Adrenal gland (tissue), 12 donors: ENCODE measurements around the gene CYP19A1. TPM values are rescaled to one million over a fixed set of nuclear protein-coding genes. Genes with fewer than 3 reads are reported as not detected.

Source experiments
- DNase-seq, 7 donors: peaks; one replicate each; pipeline ENCODE4 v3.0.0-alpha.2; 2019 to 2020
- H3K27ac ChIP-seq, 5 donors: fragments of 200-600 bp; sonication (generic) in 4 of 5; 1 replicate in 3 of 5; 2 replicates in 2 of 5; pipeline versions ENCODE4 v1.5.1 to v1.8.0; 2016 to 2020; ENCODE audit warnings: mild to moderate bottlenecking in 1 of 5
- H3K27me3 ChIP-seq: fragments of 200-600 bp; 2 replicates; pipeline ENCODE4 v1.8.0; 2021
- H3K36me3 ChIP-seq, 2 donors: fragments of 200-600 bp; replicated peaks in 1 of 2; 1 replicate in 1 of 2; 2 replicates in 1 of 2; pipeline versions ENCODE4 v1.5.1 to v1.8.0; 2018 to 2022
- H3K4me1 ChIP-seq, 2 donors: fragments of 200-600 bp; replicated peaks in 1 of 2; 1 replicate in 1 of 2; 2 replicates in 1 of 2; pipeline versions ENCODE4 v1.5.1 to v1.8.0; 2018 to 2021
- H3K4me3 ChIP-seq, 4 donors: fragments of 200-600 bp; sonication (generic) in 3 of 4; one replicate each; pipeline ENCODE4 v1.5.1; 2016 to 2018
- H3K9me3 ChIP-seq, 3 donors: fragments of 200-600 bp; sonication (generic) in 1 of 3; replicated peaks in 1 of 3; 1 replicate in 2 of 3; 2 replicates in 1 of 3; pipeline versions ENCODE4 v1.5.1 to v1.8.0; 2016 to 2021
- POLR2A ChIP-seq, 2 donors: fragments of 450-650 bp; IDR thresholded peaks; one replicate each; pipeline ENCODE4 v1.6.1; 2017; ENCODE audit warnings: antibody characterized with exemption in 2 of 2, mild to moderate bottlenecking in 2 of 2, moderate library complexity in 1 of 2
- WGBS, 4 donors: extraction: QIAGEN DNeasy Blood & Tissue Kit in 2 of 4; methylation state at CpG; one replicate each; pipeline versions ENCODE4 v1.1.5 to v1.1.7; 2013 to 2017; 5-methylcytosine and 5-hydroxymethylcytosine counted together
- intact Hi-C, 2 donors: fragments of 100-400 bp; cut with DNase I; formaldehyde crosslinking; loops; one replicate each; pipeline versions ENCODE4 v1.14.1 to v1.15.0; 2022 to 2023
- polyA plus RNA-seq, 3 donors: library from polyadenylated mRNA; stranded (reverse); fragments of 200-250 nt in 2 of 3; fragments of 350-450 nt in 1 of 3; fragmentation: Illumina TruSeq in 1 of 3; extraction: RNeasy Lipid Tissue Mini Kit (QIAGEN cat#74804) in 1 of 3; gene quantifications; one replicate each; pipeline ENCODE4 v1.2.3, GENCODE V29; 2013 to 2014
- total RNA-seq, 9 donors: library from RNA; depleted of rRNA in 4 of 9; stranded (reverse); fragments of >200 nt in 4 of 9; fragments of 120-200 nt in 1 of 9; fragmentation: NEBNext Ultra II Directional in 1 of 9; extraction: Animal tissue kit (Norgen Biotek cat#: 25700) in 1 of 9; gene quantifications; one replicate each; pipeline versions ENCODE4 v1.1.0 to v1.2.4, GENCODE V29; 2013 to 2023
- TF ChIP-seq, protein P1 (sequence below), 6 experiments: fragments of 450-650 bp in 4 of 6; fragments of 200-600 bp in 2 of 6; sonication (generic) in 1 of 6; IDR thresholded peaks; 1 replicate in 5 of 6; 2 replicates in 1 of 6; pipeline versions ENCODE4 v1.5.1 to v1.8.0; 2016 to 2021; ENCODE audit warnings: antibody characterized with exemption in 6 of 6, mild to moderate bottlenecking in 2 of 6, moderate library complexity in 1 of 6
- donor health status: healthy with polysubstance abuse.
- donor health status: Bipolar disorder and iron deficiency.
- donor health status: DM: yes; HTN: yes; CAD: no.
- donor health status: DM: no; HTN: no; CAD: no.
- donor health status: DM: no; HTN: no; CAD: no.
- donor health status: DM: yes; HTN: yes; CAD: no.

The CYP19A1 gene
- total and polyA plus RNA-seq, 12 donors = 0.41 to 21.6 (median 1.3) TPM

- no peaks in the 10 kb centered on the region for H3K4me1 ChIP-seq
- no peak for TF ChIP-seq POLR2A (IDR thresholded peaks at IDR 0.05)
- TF ChIP-seq, protein P1, sequence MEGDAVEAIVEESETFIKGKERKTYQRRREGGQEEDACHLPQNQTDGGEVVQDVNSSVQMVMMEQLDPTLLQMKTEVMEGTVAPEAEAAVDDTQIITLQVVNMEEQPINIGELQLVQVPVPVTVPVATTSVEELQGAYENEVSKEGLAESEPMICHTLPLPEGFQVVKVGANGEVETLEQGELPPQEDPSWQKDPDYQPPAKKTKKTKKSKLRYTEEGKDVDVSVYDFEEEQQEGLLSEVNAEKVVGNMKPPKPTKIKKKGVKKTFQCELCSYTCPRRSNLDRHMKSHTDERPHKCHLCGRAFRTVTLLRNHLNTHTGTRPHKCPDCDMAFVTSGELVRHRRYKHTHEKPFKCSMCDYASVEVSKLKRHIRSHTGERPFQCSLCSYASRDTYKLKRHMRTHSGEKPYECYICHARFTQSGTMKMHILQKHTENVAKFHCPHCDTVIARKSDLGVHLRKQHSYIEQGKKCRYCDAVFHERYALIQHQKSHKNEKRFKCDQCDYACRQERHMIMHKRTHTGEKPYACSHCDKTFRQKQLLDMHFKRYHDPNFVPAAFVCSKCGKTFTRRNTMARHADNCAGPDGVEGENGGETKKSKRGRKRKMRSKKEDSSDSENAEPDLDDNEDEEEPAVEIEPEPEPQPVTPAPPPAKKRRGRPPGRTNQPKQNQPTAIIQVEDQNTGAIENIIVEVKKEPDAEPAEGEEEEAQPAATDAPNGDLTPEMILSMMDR (IDR thresholded peaks at IDR 0.05) = no peak
- H3K27ac ChIP-seq = peak overlapping the region in 2 of 5 donors; percentile 48 to 55
- H3K9me3 ChIP-seq = no peaks in the 10 kb centered on the region
- no peaks in the 10 kb centered on the region for H3K36me3 ChIP-seq
- H3K27me3 ChIP-seq = no peaks in the 10 kb centered on the region
- DNase-seq = no peak
- intact Hi-C loops = no loop called here
- H3K4me3 ChIP-seq = no peak overlapping the region
- WGBS, 4 donors = 36 to 62% (median 43%) methylated on average over 2 of the region's 2 CpGs
Measured at GRCh38 chr15:51298620-51299019, 39.8 kb downstream of the CYP19A1 start.

DNA sequence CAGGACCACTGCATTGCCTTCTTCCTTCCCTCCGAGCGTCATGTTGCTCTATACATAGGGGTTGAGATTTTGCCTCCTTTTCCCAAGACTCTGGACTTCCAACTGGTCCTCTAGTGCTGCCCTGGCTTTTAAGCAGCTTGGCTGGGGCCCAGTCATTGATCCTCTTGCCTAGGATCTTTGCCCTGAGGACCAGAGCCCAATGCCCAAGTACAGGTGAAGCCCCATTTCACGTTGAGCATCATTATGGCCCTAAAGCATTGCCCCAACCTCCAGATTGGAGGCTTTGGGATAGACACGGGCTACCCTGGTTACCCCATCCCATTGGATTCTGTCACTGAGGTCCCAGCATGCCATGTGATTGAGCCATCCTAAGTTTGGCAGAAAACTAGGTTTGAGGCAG is 47.7 kb downstream of the CYP19A1 start:
- no peaks in the 10 kb centered on the region for H3K36me3 ChIP-seq
- no peak overlapping the region for H3K4me3 ChIP-seq
- intact Hi-C loops = no loop called here
- H3K27ac ChIP-seq = no peak overlapping the region
- 60 to 90% (median 80%) methylated on average over 2 to 4 of the region's 4 CpGs for WGBS, 4 donors
- TF ChIP-seq, protein P1 (IDR thresholded peaks at IDR 0.05) = no peak
- TF ChIP-seq POLR2A (IDR thresholded peaks at IDR 0.05) = no peak
- DNase-seq = no peak
- no peaks in the 10 kb centered on the region for H3K27me3 ChIP-seq
- no peaks in the 10 kb centered on the region for H3K9me3 ChIP-seq
- H3K4me1 ChIP-seq = no peaks in the 10 kb centered on the region

- Histone ChIP-seq H3K27ac (no peak overlapping the region), H3K4me1 (no peaks in the 10 kb centered on the region), H3K9me3 (no peaks in the 10 kb centered on the region), H3K4me3 (no peak overlapping the region), H3K36me3 (no peaks in the 10 kb centered on the region), H3K27me3 (no peaks in the 10 kb centered on the region)
- intact Hi-C loops = loop anchor here in 1 of 2 donors (10.0 kb wide), 2 partner anchors 96 to 524 kb away; partner anchors contain the start of gene SPPL2A
- TF ChIP-seq POLR2A (IDR thresholded peaks at IDR 0.05) = no peak
- TF ChIP-seq, protein P1 (IDR thresholded peaks at IDR 0.05) = no peak
- 80 to 90% (median 85%) methylated on average over 1 of the region's 1 CpG for WGBS, 4 donors
- DNase-seq = no peak
Measured at GRCh38 chr15:51289290-51289689, 49.1 kb downstream of the CYP19A1 start.

DNA sequence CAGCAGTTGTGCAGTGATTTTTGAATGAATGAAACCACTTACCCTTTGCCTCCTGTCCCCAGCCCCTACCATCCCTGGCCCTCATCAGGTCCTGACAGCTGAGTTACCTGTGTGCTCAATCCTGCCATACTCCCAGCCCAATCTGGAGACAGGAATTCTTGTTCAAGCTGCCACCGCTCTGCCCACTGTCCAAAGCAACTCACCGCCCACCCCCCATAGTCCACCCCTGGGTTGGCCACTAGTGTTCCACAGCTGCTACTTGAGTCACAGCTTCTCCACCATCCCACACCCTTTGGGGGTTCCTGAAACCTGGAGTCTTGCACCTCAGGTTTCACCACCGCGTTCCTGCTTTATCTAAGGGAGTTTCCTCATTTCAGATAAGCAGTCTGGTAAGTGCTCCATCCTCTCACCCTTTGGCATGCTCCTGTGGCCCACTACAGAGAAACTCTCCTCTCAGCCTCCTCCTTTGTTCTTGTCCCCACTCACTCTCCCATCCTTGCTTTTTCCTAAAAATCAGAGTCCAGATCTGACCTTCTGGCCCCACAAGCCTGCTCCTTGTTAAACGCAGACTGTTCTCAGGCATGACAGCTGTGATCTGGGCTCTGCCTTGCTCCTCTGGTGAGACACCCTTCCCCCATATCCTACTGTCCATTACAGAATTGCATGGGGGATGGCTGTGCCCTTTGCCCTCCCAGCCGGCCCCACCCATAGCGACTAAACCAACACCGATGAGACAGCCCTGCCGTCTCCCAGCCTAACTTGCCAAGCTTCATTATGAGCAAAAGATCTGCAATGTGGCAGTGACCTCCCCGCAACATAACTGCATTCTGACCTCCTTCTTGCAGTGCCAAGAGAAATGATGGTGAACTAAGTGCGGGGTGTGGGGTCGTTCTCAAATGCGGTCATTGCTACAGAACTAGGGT is 50.0 kb downstream of the CYP19A1 start:
- H3K36me3 ChIP-seq = no peaks in the 10 kb centered on the region
- H3K27ac ChIP-seq = no peak overlapping the region
- H3K27me3 ChIP-seq = no peaks in the 10 kb centered on the region
- no peaks in the 10 kb centered on the region for H3K4me1 ChIP-seq
- intact Hi-C loops = loop anchor here in 1 of 2 donors (10.0 kb wide), 2 partner anchors 96 to 524 kb away; partner anchors contain the start of gene SPPL2A
- TF ChIP-seq, protein P1 (IDR thresholded peaks at IDR 0.05) = no peak
- no peak for TF ChIP-seq POLR2A (IDR thresholded peaks at IDR 0.05)
- 80 to 91% (median 87%) methylated on average over 9 to 13 of the region's 13 CpGs for WGBS, 4 donors
- no peak overlapping the region for H3K4me3 ChIP-seq
- no peaks in the 10 kb centered on the region for H3K9me3 ChIP-seq
- DNase-seq = no peak
